VCaP (cell line): ENCODE measurements around the gene COG7.
"Not testable (repeated sequence)": the region's sequence is repeated elsewhere in the genome, so short reads cannot be mapped to it uniquely, and the experiment has no call there.

ENCODE experiments used
- H3K27ac ChIP-seq: fragments of 450-650 bp; 2 replicates; pipeline ENCODE4 v1.5.1; 2017
- CTCF ChIP-seq: fragments of 450-650 bp; conservative IDR thresholded peaks from 2 replicates; pipeline ENCODE4 v1.5.1; 2017; ENCODE audit warnings: mild to moderate bottlenecking, moderate library complexity

Gene COG7

GRCh38 chr16:23485257-23485614 is 32.2 kb upstream of the COG7 start:
- no peak overlapping the region for H3K27ac ChIP-seq
- no peak for TF ChIP-seq CTCF

GRCh38 chr16:23484510-23485256 is 31.7 kb upstream of the COG7 start:
- H3K27ac ChIP-seq, result no peak overlapping the region
- TF ChIP-seq CTCF, result no peak

- H3K27ac ChIP-seq, result not testable (repeated sequence)
Observed at GRCh38 chr16:23483492-23483891, 30.5 kb upstream of the COG7 start.

DNA sequence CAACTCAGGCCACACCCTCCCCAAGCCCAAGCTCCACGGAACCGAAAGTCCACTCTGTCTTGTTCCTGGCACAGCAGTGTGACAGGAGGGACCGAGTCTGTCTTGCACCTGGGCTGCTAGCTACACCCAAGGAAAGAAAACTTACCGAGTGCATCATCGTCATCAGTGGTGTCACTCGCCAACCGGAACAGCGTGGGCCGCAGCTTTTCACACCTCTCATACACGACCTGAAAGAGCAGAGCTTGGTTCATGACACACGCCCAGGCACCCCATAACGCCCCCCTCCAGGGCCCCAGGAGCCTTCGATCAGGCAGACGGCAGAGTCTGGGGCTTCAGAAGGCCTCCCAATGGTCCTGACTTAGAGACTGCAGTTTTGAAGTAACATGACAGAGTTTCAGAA is 29.8 kb upstream of the COG7 start:
- no peak for TF ChIP-seq CTCF
- no peak overlapping the region for H3K27ac ChIP-seq

- H3K27ac ChIP-seq, result no peak overlapping the region
- no peak for TF ChIP-seq CTCF
Observed at GRCh38 chr16:23480257-23480656, 27.3 kb upstream of the COG7 start.

GRCh38 chr16:23479138-23479537 is 26.1 kb upstream of the COG7 start:
- no peak overlapping the region for H3K27ac ChIP-seq
- TF ChIP-seq CTCF, result no peak

GRCh38 chr16:23478566-23478965 is 25.6 kb upstream of the COG7 start:
- TF ChIP-seq CTCF, result no peak
- no peak overlapping the region for H3K27ac ChIP-seq

- H3K27ac ChIP-seq, result no peak overlapping the region
- TF ChIP-seq CTCF, result no peak
Observed at GRCh38 chr16:23476289-23476688, 23.3 kb upstream of the COG7 start.
